Activated T-helper 2 cell treated with anti-CD3 and anti-CD28 coated beads, Interferon-gamma antibody, Interleukin-2, Interleukin-4, amounts not matched to agents 10 μg/mL and 5 μg/mL and 100 μg/mL, durations not matched to agents 14 hours and 24 hours and 36 hours (primary cell): Measurements from ENCODE around the gene SHISA3. TPM values are rescaled to one million over a fixed set of nuclear protein-coding genes. Genes with fewer than 3 reads are reported as not detected.

Source experiments
- DNase-seq: peaks from one replicate; pipeline ENCODE4 v3.0.0; 2021; ENCODE audit warnings: low spot score
- H3K27ac Mint-ChIP-seq: one replicate; pipeline ENCODE4 v1.8.0; 2021; ENCODE audit warnings: mixed read lengths
- H3K27me3 Mint-ChIP-seq: one replicate; pipeline ENCODE4 v1.8.0; 2021; ENCODE audit warnings: low read depth, mixed read lengths
- H3K36me3 Mint-ChIP-seq: one replicate; pipeline ENCODE4 v1.8.0; 2021; ENCODE audit warnings: low read depth, mixed read lengths
- H3K4me1 Mint-ChIP-seq: one replicate; pipeline ENCODE4 v1.8.0; 2021; ENCODE audit warnings: low read depth, mixed read lengths
- H3K4me3 Mint-ChIP-seq: one replicate; pipeline ENCODE4 v1.8.0; 2021; ENCODE audit warnings: low read depth, mild to moderate bottlenecking, moderate library complexity, mixed read lengths
- H3K9me3 Mint-ChIP-seq: one replicate; pipeline ENCODE4 v1.8.0; 2021; ENCODE audit warnings: mixed read lengths
- intact Hi-C: fragments of 100-400 bp; cut with micrococcal nuclease; formaldehyde crosslinking; loops from one replicate; pipeline ENCODE4 v1.15.1; 2023
- total RNA-seq: library from RNA; stranded (reverse); gene quantifications from 2 replicates; pipeline ENCODE4 v1.2.3, GENCODE V29; 2022

The SHISA3 gene
- total RNA-seq: 0.80 and 1.2 TPM in 2 replicates

DNA sequence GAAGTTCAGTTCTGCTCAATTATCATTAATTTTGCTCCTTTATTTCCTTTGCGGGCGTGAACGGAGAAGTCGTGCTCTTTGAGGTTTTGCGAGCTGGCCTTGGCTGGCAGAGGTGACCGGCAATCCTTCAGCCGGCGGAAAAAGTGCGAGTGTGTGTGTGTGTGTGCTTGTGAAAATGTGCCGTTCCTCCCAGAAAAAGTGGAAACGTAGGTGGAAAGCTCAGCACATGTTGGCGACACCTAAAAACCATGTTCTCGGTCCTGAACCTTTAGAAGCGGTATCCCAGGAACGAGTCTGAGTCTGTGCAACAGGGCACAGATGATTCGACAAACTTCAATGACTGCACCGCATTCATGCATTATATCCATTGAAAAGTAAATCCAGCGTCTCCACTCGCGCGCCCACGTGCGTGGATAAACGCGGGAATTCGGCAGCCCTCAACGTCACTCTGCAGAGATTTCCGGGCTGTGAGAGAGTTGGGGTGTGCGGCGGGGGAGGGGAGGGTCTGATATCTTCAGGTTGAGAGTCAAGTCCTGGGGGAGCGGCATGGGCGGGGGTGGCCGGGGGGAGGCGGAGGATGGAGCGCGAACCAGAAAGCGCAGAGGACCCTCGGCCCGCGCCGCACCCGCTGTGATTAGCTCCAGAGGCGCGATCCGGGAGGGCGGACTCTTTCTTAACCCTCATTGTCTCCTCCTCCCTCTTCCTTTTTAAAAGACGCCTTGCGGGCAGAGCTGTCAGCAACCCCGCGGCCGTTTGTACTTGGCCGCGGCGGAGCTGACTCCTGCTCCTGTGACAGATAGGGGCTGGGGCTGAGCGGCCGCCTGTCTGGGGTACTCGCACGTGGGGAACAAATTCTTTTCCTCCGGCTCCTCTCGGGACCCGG lies at the start of gene SHISA3:
SHISA3 (plus strand) TSS at position 737 of the 883 bp plus-strand sequence. CDS start 569 bp downstream, outside the sequence.
- Mint-ChIP-seq H3K36me3 (peaks cover 6% of the 10 kb centered on the region), H3K9me3 (no peaks in the 10 kb centered on the region), H3K27ac (no peak within 1 kb of the TSS), H3K4me1 (peaks cover 15% of the 10 kb centered on the region), H3K27me3 (peaks cover 65% of the 10 kb centered on the region), H3K4me3 (peak within 1 kb of the TSS; percentile 79)
- intact Hi-C loops: loop anchor here (5.0 to 10.0 kb wide), 5 partner anchors 112 to 645 kb away; partner anchors contain the start of genes ATP8A1 and BEND4
- DNase-seq: peak; percentile 20

DNA sequence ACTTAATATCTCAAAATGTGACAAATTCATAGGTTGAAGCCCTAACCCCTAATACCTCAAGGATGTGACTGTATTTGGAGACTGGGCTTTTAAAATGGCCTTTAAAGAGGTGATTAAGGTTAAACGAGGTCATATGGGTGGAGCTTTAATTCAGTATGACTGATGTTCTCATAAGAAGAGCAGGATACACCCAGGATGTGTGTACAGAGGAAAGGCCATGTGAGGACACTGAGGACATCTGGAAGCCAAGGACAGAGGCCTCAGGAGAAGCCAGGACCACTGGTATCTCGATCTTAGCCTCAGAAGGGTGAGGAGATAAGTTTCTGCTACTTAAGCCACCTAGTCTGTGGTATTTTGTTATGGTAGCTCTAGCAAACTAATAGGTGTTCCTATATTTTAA lies 49.0 kb upstream of the SHISA3 start:
- no peaks in the 10 kb centered on the region for H3K27me3 Mint-ChIP-seq
- DNase-seq: no peak
- H3K4me3 Mint-ChIP-seq: no peak overlapping the region

DNA sequence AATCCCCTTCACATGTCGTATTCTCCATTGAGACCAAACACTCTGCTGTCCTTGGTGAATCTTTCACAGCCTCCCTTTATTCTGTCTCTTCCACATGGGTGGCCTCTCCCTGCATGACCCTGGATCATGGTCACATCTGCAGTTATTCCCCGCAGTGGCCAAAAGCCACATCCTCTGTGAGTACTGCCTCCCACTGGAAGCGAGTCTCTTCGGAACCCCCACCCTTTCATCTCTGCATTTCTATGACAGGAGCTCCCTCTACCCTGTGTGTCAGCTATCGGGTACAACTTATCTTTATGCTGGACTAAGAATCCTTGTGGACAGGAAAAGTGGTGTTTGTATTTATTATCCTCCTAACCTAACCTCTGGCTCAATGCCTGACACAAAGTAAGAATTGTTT lies 48.6 kb upstream of the SHISA3 start:
- H3K4me1 Mint-ChIP-seq: no peaks in the 10 kb centered on the region
- no peak overlapping the region for H3K4me3 Mint-ChIP-seq
- H3K27me3 Mint-ChIP-seq: no peaks in the 10 kb centered on the region
- H3K36me3 Mint-ChIP-seq: no peaks in the 10 kb centered on the region
- H3K9me3 Mint-ChIP-seq: no peaks in the 10 kb centered on the region
- DNase-seq: no peak
- intact Hi-C loops: no loop called here
- no peak overlapping the region for H3K27ac Mint-ChIP-seq

More for the DNA sequence above, 49.0 kb upstream of the SHISA3 start:
- H3K9me3 Mint-ChIP-seq: no peaks in the 10 kb centered on the region
- H3K36me3 Mint-ChIP-seq: no peaks in the 10 kb centered on the region
- intact Hi-C loops: no loop called here
- no peak overlapping the region for H3K27ac Mint-ChIP-seq
- no peaks in the 10 kb centered on the region for H3K4me1 Mint-ChIP-seq

DNA sequence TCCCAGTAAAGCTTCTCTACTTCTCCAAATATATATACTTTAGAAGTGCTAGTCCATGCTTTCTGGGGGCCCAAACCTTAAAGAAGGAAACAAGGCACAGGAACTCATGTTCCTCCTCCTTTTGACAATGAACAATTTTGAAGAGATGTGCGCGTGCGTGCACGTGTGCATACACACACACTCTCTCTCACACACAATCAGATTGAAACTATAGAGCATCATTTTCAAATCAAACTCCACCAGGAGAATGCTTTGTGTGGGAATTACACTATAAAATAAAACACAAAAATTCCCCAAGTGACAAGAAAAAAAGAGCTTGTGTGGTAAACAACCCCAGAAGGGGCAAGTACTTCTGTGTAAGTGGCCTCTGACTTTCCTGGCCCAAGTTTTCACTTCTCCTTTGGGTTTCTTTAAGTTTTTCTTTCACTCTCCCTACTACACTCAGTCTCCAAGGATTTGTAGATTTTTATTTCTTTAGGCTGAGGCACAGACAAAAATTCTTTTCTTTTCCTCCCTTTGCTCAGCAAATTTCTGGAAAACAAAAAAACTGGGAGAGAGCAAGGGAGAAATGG lies 46.6 kb upstream of the SHISA3 start:
- peaks cover 17% of the 10 kb centered on the region for H3K27me3 Mint-ChIP-seq

DNA sequence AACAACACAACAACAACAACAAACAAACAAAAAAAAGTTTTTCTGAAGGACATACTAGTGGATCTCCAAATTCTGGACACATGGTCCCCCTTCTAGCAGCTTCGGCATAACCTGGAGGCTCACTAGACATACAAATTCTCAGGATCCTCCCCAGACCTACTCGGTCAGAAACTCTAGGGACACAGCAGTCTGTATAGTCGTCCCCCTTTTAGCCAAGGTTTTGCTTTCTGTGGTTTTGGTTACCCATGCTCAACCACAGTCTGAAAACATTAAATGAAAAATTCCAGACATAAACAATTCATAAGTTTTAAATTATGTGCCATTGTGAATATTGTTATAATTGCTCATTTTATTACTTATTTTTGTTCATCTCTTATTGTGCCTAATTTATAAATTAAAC lies 45.2 kb upstream of the SHISA3 start:
- intact Hi-C loops: no loop called here
- Mint-ChIP-seq H3K36me3 (no peaks in the 10 kb centered on the region), H3K4me1 (peaks cover 3% of the 10 kb centered on the region), H3K27ac (no peak overlapping the region), H3K4me3 (no peak overlapping the region), H3K9me3 (no peaks in the 10 kb centered on the region), H3K27me3 (peaks cover 29% of the 10 kb centered on the region)
- DNase-seq: no peak

More for the DNA sequence above, 46.6 kb upstream of the SHISA3 start:
- Mint-ChIP-seq H3K36me3 (no peaks in the 10 kb centered on the region), H3K27ac (no peak overlapping the region), H3K9me3 (no peaks in the 10 kb centered on the region), H3K4me3 (no peak overlapping the region), H3K4me1 (no peaks in the 10 kb centered on the region)
- no peak for DNase-seq
- intact Hi-C loops: no loop called here

DNA sequence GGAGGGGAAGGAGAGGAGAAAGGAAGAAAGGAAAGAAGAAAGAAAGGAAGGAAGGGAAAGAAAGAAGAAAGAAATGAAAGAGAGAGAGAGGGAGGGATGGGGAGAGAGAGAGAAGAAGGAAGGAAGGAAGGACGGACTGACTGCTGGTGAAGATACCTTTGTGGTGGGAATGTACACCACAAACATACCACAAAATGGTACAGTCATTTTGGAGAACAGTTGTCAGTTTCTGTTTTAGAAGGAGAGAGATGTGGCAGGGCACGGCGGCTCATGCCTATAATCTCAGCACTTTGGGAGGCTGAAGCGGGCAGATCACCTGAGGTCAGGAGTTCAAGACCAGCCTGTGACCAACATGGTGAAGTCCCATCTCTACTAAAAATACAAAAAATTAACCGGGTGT lies 40.0 kb upstream of the SHISA3 start:
- intact Hi-C loops: no loop called here
- Mint-ChIP-seq H3K4me1 (peaks cover 6% of the 10 kb centered on the region), H3K9me3 (no peaks in the 10 kb centered on the region), H3K27me3 (peaks cover 50% of the 10 kb centered on the region), H3K27ac (no peak overlapping the region), H3K4me3 (no peak overlapping the region), H3K36me3 (no peaks in the 10 kb centered on the region)
- DNase-seq: no peak

DNA sequence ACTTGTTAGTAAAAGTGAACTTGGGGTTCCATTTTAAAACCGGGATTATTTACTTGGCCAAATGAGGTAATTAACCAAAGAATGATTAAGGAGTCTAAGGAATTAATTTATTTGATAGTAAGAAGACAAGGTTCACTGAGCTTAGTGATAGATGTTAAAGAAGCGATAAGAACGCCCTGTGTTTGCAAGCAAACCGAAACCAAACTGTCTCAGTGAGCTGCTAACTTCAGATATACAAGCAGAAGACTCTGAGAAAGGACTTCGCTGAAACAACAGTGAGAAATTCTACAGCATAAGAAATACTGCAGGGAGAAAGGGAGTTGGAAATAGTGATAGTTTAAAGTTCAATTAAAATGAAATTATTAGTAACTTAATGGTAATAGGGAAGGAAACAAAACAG lies 37.6 kb upstream of the SHISA3 start:
- Mint-ChIP-seq H3K4me1 (peaks cover 6% of the 10 kb centered on the region), H3K4me3 (no peak overlapping the region), H3K36me3 (no peaks in the 10 kb centered on the region), H3K27me3 (peaks cover 41% of the 10 kb centered on the region), H3K9me3 (no peaks in the 10 kb centered on the region), H3K27ac (no peak overlapping the region)
- intact Hi-C loops: no loop called here
- DNase-seq: no peak

DNA sequence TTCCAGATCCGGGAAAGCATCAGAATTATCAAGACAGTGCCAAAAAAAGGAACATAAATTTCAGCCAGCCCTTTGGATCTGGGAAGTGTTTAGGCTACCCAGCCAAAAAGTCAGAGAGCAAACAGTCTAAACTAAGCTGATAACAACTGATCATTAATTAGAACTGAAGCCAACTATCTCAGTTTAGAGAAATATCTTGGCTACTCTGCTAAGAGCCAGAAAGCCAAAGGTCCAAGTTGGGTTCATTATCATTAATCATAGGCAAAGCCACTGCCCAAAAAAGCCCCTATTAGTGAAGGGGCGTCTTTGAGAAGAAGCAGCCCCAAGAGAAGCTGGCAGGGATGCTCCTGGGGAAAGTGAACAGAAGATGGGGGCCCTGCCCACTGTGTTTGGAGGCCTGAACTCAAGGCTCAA lies 37.0 kb upstream of the SHISA3 start:
- intact Hi-C loops: no loop called here
- Mint-ChIP-seq H3K36me3 (no peaks in the 10 kb centered on the region), H3K4me3 (no peak overlapping the region), H3K9me3 (no peaks in the 10 kb centered on the region), H3K27ac (no peak overlapping the region), H3K27me3 (peaks cover 37% of the 10 kb centered on the region), H3K4me1 (peaks cover 6% of the 10 kb centered on the region)
- DNase-seq: no peak

DNA sequence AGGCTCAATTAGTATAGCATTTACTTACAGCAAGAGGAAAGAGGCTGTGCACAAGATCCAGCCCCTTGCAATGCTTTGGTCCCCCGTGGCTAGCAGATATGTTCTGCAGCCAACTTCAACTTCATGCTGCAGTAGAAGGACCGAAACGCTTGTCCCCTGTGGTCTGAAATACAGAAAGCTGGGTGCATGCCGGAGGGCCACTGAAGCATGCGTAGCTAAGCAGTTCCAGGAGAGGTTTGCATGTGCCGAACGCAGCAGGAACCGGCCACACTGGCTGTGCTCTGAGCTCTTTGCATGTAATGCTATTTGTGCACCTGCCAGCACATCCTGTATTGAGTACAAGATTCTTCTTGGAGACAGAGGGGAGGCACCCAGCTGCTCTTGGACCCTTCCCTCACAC lies 35.8 kb upstream of the SHISA3 start:
- H3K4me1 Mint-ChIP-seq: peaks cover 6% of the 10 kb centered on the region
- no peak for DNase-seq
- intact Hi-C loops: no loop called here
- no peak overlapping the region for H3K4me3 Mint-ChIP-seq
- H3K36me3 Mint-ChIP-seq: no peaks in the 10 kb centered on the region
- no peaks in the 10 kb centered on the region for H3K9me3 Mint-ChIP-seq
- peaks cover 26% of the 10 kb centered on the region for H3K27me3 Mint-ChIP-seq
- H3K27ac Mint-ChIP-seq: no peak overlapping the region

DNA sequence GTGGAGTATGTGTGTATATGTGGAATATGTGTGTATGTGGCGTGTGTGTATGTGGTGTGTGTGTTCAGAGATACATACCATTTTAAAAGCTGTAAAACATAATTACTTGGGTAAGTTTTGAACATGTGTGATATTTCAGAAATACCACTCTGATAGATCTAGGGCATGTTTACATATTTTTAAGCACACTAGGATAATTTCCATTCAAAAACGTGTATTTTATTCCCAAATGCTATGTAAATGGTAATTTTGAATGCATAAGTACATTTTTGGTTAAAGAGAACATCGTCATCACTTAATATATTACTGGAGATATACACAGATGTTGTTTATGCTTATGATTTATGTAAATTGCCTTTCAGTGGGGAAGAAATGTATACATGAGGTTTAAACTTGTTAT lies 34.7 kb upstream of the SHISA3 start:
- DNase-seq: no peak
- H3K36me3 Mint-ChIP-seq: no peaks in the 10 kb centered on the region
- no peak overlapping the region for H3K27ac Mint-ChIP-seq
- H3K27me3 Mint-ChIP-seq: peaks cover 19% of the 10 kb centered on the region
- intact Hi-C loops: no loop called here
- no peaks in the 10 kb centered on the region for H3K9me3 Mint-ChIP-seq
- no peak overlapping the region for H3K4me3 Mint-ChIP-seq
- H3K4me1 Mint-ChIP-seq: no peaks in the 10 kb centered on the region

DNA sequence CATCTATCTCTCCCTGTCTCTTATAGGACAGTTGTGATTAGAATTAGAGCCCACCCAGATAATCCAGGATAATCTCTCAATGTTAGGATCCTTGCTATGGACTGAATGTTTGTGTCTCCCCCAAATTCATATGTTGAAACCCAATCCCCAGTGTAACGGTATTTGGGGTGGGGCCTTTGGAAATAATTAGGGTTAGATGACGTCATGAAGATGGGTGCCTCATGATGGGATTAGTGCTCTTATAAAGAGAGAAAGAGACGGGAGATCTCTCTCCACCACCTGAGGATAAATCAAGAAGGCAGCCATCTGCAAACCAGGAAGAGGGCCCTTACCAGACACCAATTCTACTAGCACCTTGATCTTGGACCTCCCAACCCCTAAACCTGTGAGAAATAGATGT lies 33.7 kb upstream of the SHISA3 start:
- DNase-seq: no peak
- Mint-ChIP-seq H3K36me3 (no peaks in the 10 kb centered on the region), H3K4me3 (no peak overlapping the region), H3K27ac (no peak overlapping the region), H3K27me3 (peaks cover 11% of the 10 kb centered on the region), H3K9me3 (no peaks in the 10 kb centered on the region), H3K4me1 (no peaks in the 10 kb centered on the region)
- intact Hi-C loops: no loop called here

DNA sequence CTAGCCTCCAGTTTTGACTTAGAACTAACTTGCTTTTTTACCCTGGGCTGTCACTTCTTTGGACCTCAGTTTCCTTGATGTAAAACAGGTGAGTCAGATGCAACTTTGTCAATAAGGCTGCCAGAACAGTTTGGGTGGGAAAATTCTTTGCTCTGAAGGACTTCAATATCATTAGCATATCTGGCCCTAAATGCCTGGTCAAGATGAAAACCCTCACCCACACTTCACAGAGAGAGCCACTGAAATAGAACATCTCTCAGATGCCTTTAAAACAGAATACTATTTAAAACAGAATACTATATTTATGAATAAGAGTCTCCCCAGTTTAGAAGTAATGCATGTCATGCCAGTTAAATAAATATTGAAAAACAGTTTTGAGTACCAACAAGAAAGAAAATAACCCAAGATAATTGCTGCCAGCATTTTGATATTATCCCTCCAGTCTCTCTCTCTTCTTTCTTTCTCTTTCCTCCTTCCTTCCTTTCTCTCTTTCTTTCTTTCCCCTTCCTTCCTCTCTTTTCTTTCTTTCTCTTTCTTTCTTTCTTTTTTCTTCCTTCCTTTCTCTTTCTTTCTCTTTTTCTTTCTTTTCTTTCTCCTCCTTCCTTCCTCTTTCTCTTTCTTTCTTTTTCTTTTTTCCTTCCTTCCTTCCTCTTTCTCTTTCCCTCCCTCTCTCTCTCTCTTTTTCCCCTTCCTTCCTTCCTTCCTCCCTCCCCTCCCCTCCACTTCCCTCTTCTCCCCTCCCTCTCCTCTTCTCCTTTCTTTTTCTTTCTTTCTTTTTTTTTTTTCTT lies 32.8 kb upstream of the SHISA3 start:
- peaks cover 6% of the 10 kb centered on the region for H3K27me3 Mint-ChIP-seq
- H3K36me3 Mint-ChIP-seq: no peaks in the 10 kb centered on the region
- DNase-seq: no peak
- H3K4me3 Mint-ChIP-seq: no peak overlapping the region
- no peaks in the 10 kb centered on the region for H3K4me1 Mint-ChIP-seq
- no peak overlapping the region for H3K27ac Mint-ChIP-seq
- no peaks in the 10 kb centered on the region for H3K9me3 Mint-ChIP-seq
- intact Hi-C loops: no loop called here

DNA sequence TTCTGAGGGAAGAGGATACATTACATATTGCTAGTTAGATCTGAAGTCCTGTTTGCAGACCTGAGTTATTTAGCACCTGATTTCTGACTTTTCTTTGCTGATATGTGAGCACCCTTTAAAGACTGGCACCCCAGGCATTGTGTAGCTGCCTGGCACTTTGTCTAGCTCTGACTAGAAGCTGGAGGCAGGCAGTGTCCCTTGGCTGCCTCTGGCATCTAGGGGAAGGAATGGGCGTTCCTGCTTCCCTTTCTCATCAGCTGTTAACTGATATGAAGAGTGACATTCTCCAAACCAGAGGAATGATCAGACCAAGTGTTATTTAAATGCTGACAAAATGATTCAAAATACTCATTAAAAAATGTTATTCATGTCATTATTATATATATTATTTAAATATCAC lies 30.3 kb upstream of the SHISA3 start:
- no peaks in the 10 kb centered on the region for H3K4me1 Mint-ChIP-seq
- no peak for DNase-seq
- peaks cover 2% of the 10 kb centered on the region for H3K27me3 Mint-ChIP-seq
- H3K9me3 Mint-ChIP-seq: no peaks in the 10 kb centered on the region
- H3K27ac Mint-ChIP-seq: no peak overlapping the region
- H3K4me3 Mint-ChIP-seq: no peak overlapping the region
- no peaks in the 10 kb centered on the region for H3K36me3 Mint-ChIP-seq
- intact Hi-C loops: no loop called here
